T follicular helper cell (primary cell): ENCODE data around the gene ABCB10.
A peak's percentile ranks its signal among the peaks of the same experiment; 100 is the strongest.
"Not testable (repeated sequence)": the region's sequence is repeated elsewhere in the genome, so short reads cannot be mapped to it uniquely, and the experiment has no call there.

Experiments
- DNase-seq: peaks from one replicate; pipeline ENCODE4 v3.0.0-alpha.2; 2020; ENCODE audit warnings: low read depth
- total RNA-seq, 2 experiments: gene quantifications; one replicate each; lab custom pipeline; 2026; lab: John Stamatoyannopoulos, UW

ABCB10 gene
- total RNA-seq, result 25.6 to 34.9 reads per million in 2 experiments

DNA sequence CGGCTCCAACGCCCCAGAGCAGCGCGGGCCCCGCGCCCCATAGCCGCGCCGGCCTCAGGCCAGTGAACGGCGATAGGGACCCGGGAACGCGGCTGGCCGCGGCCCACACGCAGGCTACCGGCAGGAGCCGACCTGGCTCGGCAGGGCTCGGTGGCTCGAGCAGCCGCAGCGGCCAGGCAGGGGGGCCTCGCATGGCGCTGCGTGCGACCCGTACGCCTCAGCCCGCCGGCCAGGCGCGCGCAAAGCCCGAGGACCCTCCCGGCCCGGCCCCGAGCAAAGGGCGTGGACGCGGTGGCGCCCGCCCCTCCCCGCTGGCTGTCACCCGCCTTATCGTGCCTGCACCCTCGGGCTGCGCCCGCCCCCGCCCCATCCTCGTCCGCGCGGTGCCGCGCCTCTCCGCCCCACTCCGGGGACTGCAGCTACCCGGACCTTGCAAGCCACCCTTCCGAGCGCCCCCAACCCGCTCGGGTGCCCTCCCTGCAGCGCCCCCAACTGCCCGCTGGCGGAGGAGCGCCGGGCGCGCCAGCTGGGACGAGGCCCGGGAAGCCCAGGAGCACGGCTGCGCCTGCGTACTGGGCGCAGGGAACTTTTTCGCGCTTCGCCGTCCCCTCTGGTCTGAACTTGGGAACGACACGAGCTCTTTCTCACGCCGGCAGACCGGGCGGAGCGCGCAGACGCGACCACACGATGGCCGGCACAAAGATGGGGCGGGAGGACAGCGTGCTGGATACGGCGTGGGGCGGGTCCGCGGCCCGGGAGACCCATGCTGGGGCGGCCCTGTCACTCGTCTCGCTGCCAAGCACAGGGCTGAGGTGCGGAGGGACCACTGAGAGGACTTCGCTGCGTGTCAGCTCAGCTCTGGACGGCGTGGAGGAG is at the start of gene ABCB10:
Gene ABCB10 (minus strand): TSS at position 248 of the 876 bp plus-strand sequence. CDS start 55 bp downstream, at position 193.
- DNase-seq, result peak; percentile 68

DNA sequence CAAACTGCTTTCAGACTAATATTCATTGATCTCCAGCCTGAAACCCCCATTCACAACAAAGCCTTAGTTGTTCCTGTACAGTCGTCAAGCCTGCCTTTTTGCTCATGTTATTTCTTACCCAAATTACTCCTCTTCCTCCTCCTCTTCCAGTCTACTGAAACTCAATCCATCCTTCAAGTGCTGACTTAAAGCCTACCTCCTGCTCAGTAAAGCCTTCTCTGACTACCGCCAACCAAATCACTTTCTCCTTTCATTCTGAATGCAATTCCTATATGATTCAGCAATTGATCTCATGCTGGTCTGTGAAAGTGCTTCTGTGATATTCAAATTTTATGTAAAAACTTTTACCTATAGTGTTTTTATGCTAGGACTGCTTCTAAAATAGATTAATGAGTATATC is 48.9 kb upstream of the ABCB10 start:
- no peak for DNase-seq

DNA sequence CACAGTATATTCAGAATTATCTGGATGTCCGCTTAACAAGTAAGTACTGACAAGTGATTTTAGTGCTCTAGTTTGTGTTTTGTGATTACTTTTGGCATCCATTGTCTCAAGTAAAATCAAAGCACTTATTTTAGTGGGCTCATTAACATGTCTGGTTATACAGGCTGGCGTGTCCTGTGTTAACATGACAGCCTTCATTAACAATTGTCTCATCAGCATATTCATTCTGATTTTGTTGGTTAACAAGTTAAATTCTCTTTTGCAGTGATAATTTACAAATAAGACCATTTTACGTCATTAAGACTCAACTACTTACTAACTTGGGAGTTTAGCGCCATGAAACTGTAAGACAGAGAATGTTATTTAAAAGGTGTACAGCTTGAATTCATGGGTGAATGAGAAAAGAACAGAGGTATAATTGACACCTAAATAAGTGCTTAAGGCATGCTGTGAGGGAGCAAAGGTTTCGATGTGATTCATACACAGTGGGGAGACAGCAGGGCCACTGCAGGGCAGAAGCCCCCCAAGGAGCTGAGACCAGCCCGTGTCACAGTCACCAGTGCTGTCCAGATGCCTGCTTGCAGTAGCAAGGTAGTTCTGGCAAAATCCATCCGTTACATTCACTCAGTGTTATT is 45.0 kb upstream of the ABCB10 start:
- DNase-seq, result no peak

DNA sequence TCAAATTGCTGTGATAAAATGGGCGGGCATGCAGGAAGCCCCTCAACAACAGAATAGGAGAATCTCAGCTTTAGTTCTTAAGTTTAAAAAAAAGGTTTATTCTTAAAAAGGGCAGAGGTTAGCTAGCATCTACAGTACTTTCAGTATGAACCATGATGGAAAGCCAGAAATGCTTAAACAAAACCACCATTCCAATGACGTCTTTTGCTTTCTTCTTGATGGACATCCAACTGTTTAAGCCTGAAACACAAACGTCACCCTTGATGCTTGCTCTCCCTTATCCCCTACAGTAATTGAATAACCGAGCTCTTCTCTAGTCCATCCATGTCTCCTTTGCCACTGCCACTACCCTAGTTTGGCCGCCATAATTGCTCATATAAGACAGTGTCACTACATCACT is 41.7 kb upstream of the ABCB10 start:
- no peak for DNase-seq

DNA sequence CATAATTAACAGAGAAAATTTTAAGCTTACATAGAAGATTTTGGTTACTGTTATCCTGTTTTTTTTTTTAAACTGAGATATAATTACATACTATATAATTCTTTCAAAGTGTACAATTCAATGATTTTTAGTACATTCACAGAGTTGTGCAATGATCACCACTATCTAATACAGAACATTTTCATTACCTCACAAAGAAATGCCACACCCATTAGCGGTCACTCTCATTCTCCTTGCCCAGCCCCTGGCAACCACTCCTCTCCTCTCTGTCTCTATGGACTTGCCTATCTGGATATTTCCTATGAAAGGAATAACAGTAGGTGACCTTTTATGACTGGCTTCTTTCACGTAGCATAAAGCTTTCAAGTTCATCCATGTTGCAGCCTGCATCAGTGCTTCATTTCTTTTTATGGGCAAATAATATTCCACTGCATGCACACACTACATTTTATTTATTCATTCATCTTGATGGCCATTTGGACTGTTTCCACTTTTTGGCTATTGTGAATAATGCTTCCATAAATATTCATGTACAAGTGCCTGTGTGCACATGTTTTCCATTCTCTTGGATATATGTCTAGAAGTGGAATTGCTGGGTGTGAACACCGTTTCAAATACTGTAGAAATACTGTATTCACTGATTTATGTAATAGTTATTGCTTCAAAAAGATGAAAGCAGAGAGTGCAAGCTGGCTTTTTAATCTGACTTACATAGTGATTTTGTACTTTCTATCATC is 40.9 kb upstream of the ABCB10 start:
- DNase-seq, result no peak

DNA sequence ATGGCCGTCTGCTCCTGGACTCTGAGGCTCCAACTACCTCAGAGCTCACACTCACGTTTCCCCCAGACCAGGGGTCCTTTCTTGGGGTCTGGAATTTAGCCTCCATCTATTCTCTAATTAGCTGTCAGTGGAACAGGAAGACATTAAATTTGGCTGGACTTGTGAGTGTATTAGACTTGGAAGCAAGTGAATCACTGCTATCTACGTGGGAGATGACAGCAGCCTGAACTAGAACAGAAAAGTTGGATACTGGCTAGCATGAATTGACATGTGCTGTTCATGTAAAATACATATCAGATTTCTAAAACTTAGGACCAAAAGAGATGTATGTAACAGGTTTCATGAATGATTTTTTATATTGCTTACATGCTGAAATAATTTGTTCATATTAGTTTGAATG is 39.4 kb upstream of the ABCB10 start:
- no peak for DNase-seq

DNA sequence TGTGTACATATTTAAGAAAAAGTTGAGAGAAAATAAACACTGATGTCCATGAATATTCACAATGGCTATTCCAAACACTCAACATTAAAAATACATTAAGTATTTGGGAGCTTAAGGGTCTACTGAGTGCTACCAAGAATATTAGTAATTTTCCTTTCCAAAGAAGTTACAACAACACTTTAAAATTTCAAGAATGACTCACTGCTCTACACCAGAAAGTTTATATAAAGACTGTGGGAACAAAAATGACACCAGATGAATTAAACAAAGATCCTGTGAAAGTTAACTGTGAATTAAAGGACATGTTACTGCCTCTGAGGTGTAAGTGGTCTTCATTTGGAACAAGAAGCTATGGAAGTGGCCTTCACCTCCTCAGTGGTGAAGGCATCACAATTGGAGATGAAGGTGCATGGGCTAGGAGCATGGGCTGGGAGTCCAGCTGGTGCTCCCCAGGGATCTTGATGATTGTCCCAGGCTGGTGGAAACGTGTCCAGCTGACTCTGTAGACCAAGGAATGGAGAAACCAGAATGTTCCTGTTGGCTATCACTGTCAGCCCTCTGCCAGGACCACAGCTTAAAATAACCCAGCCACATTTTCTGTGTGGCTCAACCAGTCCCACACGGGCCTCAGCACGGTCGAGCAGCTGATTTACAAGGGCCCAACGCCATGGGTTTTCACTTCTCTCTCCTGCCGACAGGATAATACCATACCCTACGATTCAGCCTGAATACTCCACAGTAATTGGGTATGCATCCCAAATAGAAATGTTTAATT is 38.6 kb upstream of the ABCB10 start:
- no peak for DNase-seq

DNA sequence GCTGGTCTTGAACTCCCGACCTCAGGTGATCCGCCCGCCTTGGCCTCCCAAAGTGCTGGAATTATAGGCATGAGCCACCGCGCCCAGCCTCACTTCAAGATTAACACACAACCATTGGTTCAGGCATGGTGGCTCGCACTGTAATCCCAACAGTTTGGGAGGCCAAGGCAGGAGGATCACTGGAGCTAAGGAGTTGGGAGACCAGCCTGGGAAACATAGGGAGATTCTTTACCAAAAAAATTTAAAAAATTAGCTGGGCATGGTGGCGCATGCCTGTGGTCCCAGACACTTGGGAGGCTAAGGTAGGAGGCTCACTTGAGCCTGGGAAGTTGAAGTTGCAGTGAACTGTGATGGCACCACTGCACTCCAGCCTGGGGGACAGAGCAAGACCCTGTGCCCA is 37.4 kb upstream of the ABCB10 start:
- not testable (repeated sequence) for DNase-seq

DNA sequence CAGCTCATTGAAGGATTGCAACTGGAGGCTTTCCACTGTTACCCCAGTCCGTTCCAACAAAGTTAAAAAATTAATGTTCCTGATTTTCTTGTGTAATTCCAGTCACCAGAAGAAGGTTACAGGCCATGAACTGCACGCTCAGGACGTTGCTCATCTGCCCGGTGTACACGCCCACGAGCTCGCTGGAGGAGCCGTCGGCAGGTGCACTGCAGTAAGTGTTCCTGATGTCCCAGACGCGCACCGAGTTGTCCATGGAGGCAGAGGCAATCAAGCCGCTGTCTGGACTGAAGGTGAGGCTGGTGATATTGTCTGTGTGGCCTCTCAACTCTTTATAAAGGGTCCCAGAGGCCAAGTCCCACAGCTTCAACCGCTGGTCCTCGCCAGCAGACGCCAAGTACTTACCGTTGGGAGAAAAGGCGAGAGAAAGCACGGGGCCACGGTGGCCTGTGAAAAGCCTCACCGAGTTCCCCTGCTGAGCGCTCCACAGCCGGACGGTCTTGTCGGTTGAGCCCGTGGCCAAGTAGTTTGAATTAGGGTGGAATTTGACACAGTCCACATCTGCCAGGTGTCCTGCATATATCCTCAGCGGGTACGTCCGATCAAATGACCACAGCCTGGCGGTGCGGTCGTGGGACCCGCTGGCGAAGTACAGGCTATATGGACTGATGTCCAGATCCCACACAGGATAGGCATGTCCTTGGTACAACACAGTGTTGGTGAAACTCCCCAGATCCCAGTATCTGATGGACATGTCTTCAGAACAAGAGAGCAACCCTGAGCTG is 35.9 kb upstream of the ABCB10 start:
- no peak for DNase-seq

DNA sequence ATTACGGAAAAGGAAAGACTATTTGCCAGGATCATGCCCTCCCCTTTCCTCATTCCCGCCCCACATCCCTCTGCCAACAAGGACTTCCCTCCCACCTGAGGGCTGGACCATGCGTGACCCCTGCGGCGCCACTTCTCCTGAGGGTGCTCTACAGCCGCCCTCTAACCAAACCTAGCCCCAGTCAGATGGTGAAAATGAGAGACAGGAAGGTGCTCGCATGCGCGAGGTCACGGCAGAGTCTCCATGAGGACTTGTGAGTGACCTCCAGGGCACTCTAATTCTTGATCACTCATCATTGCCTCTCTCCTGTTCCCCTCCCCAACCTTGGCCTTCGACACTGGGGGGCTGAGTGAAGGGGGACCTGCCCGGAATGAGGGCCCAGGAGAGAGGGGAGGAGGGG is 35.3 kb upstream of the ABCB10 start:
- DNase-seq, result no peak

DNA sequence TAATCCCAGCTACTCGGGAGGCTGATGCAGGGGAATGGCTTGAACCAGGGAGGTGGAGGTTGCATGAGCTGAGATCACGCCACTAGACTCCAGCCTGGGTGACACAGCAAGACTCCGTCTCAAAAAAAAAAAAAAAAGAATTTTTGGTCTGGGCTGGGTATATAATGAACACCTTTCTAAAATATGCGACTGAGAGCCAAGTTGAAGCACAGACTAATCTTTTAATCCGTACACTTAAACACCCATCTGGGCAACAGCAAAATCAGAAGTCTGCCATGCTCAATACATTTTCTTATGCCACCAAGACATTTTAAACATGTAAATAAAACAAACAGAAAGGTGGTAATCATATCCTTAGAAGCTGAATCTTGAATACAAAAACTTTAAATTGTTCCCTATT is 31.6 kb upstream of the ABCB10 start:
- no peak for DNase-seq

DNA sequence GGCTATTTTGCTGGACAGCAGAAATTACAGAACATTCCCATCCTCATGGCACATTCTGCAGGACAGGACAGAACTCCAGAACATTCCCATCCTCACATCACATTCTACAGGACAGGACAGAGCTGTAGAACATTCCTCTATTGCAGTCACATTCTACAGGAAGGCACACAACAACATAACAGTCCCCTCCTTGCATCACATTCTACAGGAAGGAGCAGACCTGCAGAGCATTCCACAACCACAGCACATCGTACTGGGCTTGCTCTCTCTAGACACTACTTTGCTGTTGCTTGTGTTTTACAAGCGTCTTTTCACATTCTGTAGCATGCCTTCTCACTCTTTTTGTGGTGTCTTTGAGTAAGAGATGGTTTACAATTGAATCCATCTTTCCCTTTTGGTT is 26.8 kb upstream of the ABCB10 start:
- DNase-seq, result no peak

DNA sequence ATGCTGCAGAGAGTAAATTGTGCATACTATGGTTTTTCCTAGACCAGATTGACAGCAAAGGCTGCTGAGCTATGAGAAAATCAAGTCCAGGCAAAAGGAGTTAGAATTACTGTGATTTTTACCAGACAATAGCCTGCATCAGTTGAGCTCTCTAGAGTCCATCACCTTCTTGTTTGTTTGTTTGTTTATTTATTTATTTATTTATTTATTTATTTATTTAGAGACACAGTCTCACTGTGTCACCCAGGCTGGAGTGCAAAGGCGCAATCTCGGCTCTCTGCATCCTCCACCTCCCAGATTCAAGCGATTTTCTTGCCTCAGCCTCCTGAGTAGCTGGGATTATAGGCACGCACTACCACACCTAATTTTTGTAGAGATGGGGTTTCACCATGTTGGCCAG is 24.2 kb upstream of the ABCB10 start:
- no peak for DNase-seq

DNA sequence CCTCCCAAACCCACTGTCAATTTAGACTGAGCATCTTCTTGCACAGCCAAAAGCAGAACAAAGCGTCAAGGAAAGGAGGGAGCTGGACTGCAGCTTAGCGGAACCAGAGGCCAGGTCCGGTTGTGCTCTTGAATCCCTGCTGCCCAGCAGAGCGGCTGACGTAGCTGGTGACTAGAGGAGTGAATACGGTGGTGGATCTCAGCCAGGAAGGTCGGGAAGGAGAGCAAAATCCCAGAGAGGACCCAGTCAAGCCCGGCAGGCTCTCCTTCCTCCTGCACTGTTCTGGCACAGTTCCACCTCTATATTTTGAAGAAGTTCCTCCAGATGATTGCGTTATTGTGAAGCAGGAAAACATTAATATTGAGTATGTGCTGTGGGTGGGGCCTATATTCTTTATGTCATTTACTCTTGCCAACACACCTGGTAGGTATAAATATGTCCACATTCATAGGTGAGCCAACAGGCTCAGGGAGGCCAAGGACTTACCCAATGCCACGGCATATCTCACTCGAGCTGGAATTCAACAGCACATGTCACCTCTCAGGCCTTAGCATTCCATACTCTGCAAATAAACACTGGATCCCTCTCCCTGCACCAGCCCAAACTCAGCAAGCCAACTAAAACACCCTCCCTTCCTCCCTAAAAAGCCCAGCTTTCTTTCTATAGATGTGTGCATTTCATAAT is 23.6 kb upstream of the ABCB10 start:
- DNase-seq, result no peak

DNA sequence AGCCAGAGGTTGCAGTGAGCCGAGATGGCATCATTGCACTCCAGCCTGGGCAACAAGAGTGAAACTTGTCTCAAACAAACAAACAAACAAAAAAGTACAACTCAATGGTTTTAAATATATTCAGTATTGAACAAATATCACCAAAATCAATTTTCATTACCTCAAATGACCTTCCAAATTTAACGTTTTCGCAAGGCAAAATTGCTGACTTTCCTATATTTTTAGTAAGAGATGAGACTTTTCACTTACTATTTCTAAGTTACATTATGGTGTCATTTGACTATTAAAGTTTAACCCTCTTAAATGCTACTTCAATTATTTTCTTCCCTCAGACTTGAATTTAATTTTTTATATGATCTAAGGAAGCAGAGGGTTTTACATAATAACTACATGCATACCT is 23.0 kb upstream of the ABCB10 start:
- no peak for DNase-seq

DNA sequence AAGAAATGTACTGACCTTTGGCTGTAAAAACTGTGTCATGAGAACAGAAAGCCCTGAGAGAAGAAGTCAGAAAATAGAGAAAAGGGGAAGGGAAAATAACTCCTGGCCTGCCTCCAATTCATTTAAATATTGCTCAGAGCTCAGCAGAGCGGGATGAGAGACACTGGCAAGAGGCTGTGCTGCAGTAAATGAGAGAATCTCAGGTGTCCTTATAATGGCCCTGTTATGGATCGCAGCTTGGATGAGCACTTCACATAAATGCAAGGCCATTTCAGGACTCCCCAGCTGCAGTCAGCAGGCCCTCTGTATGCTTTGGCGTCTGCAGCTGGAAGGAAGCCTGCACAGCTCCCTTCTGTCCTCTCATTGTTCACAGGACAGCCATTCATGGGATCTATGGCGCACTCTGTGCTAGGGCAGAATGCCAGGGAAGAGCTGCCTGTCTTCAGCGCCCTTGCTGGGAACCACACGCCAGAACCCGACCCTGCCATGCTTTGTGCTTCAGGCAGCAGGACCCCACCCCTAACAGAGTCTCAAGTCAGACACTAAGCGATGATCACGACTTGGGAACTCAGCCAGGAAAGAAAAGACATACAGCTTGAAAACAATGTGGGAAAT is 20.7 kb upstream of the ABCB10 start:
- DNase-seq, result no peak

DNA sequence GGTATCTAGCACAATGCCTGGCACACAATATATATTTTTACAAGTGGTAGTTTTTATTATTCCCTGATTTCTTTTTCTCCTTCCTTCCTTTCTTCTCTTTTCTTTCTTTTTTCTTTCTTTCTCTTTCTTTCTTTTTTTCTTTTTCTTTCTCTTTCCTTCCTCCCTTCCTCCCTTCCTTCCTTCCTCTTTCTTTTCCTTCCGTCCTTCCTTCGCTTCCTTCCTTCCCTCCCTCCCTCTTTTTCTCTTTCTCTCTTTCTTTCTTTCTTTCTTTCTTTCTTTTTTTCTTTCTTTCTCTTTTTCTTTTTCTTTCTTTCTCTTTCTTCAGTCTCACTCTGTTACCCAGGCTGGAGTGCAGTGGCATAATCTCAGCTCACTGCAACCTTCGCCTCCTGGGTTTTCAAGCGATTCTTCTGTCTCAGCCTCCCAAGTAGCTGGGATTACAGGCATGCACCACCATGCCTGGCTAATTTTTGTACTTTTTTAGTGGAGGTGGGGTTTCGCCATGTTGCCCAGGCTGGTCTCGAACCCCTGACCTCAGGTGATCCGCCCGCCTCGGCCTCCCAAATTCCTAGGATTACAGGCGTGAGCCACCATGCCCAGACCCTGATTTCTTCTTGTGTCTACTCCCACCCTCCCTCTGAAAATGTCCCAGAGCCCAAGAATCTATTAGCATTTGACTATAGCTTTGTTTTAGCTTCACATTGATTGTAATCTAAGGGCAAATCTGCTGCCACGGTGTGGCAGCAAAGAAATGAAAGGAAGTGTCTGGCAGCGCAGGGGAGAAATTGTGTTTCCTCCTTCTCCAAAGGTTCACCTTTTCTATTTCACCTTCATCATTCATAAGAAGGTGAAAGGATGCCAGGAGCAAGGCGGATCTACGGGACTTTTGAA is 19.9 kb upstream of the ABCB10 start:
- no peak for DNase-seq

DNA sequence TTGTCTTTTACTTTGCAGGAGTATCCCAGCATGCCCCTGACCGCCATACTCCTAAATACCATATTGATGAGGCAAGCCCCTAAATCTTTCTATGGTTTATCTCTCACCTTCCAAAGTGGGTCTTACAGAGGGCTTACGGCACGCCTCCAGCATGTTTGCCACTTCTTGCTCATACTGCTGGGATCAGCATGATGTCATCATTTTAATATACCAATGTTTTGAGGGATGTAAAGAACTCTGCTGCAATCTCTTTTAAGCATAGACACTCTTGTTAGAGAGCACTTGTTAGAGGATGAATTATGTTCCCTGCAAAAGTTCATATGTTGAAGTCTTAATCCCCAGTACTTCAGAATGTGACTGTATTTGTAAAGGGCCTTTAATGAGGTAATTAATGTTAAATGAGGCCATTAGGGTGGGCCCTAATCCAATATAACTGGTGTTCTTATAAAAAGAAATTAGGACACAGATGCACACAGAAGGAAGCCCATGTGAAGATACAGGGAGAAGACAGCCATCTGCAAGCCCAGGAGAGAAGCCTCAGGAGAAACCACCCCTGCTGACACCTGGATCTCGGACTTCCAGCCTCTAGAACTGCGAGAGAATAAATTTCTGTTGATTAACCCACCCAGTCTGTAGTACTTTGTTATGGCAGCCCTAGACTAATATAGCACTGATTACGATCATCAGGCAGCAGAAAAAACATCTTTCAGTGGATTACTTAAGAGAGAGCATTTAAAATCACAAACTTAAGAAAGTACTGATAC is 16.4 kb upstream of the ABCB10 start:
- no peak for DNase-seq
